HG03280 (cell line): ENCODE results near the gene MYOF.
"Not testable (repeated sequence)": the region's sequence is repeated elsewhere in the genome, so short reads cannot be mapped to it uniquely, and the experiment has no call there.

Experiments used
- ATAC-seq: cut with Tn5 transposase; IDR thresholded peaks from one replicate; pipeline ENCODE4 v1.9.1; 2021; ENCODE audit warnings: mild to moderate bottlenecking, moderate library complexity; ENCODE audit not compliant: unreplicated experiment

Gene MYOF

DNA sequence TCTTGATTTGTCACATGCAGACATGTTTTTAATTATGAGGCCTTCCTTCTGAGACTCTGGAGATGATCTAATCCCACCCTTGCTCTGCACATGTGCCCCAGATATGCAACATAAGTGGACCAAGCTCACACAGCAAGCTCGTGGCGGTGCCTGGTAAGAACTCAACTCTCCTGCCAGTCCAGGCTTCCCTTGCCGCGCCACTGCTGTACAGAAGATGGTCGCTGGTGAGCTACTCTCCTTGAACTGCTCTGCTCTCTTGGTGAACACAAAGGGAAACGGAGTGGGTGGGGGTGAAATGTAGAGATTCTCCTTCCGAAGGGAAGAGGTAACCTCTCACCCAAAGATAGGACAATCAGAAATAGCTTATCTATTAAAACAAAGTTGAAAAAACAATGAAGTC lies 25.7 kb downstream of the MYOF start:
- no peak for ATAC-seq

- ATAC-seq: no peak
Observed at GRCh38 chr10:93454736-93455135, 27.4 kb downstream of the MYOF start.

GRCh38 chr10:93454146-93454545 lies 28.0 kb downstream of the MYOF start:
- no peak for ATAC-seq

GRCh38 chr10:93452143-93452542 lies 30.0 kb downstream of the MYOF start:
- ATAC-seq: no peak

GRCh38 chr10:93451244-93451947 lies 30.7 kb downstream of the MYOF start:
- no peak for ATAC-seq

DNA sequence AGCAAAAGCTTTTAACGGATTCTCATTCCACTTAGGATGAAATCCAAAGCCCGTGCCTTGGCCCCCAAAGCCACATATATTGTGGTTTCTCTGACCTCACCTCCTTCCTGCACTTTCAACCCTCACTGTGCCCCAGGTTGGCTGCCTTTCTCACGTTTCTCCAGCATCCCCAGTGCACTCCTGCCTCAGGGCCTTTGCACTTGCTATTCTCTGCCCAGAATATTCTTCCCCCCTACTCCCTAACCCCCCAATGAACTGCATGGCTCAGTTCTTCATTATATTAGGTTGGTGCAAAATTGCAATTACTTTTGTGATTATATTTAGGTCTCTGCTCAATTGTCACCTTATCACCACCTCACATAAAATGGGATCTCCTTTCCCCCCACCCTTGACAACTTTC lies 34.2 kb downstream of the MYOF start:
- ATAC-seq: no peak

DNA sequence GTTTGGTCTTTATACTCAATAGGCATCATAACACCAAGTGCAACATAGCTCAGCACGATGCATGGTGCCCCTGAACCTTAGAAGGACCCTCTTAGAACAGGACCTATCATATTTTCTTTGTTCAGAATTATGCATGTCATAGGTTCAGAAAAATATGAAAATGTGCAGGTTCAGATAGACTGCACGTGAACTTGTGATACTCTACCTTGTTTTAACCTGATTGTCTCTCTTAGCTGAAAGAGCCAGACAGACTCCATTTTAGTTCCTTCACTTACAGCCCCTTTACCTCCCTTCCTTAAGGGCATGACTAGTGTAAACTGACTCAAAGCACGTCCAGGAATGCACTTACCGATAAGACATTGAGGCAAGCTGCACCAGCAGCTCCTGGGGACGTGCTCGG lies 35.1 kb downstream of the MYOF start:
- no peak for ATAC-seq

GRCh38 chr10:93445978-93446720 lies 36.0 kb downstream of the MYOF start:
- no peak for ATAC-seq

GRCh38 chr10:93445097-93445960 lies 36.8 kb downstream of the MYOF start:
- ATAC-seq: no peak

- no peak for ATAC-seq
Observed at GRCh38 chr10:93443481-93443880, 38.7 kb downstream of the MYOF start.

DNA sequence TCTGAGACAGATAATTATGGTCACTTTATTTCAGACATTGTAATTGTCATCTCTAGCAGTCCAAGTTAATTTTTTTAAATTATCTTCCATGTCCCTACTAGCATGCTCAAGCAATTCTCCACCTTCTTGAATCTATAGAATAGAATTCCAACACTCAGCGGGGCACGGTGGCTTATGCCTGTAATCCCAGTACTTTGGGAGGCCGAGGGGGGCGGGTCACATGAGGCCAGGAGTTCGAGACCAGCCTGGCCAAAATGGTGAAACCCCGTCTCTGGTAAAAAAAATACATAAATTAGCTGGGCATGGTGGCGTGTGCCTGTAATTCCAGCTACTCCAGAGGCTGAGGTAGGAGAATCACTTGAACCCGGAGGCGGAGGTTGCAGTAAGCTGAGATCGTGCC lies 39.4 kb downstream of the MYOF start:
- not testable (repeated sequence) for ATAC-seq

- no peak for ATAC-seq
Observed at GRCh38 chr10:93440591-93441091, 41.5 kb downstream of the MYOF start.

DNA sequence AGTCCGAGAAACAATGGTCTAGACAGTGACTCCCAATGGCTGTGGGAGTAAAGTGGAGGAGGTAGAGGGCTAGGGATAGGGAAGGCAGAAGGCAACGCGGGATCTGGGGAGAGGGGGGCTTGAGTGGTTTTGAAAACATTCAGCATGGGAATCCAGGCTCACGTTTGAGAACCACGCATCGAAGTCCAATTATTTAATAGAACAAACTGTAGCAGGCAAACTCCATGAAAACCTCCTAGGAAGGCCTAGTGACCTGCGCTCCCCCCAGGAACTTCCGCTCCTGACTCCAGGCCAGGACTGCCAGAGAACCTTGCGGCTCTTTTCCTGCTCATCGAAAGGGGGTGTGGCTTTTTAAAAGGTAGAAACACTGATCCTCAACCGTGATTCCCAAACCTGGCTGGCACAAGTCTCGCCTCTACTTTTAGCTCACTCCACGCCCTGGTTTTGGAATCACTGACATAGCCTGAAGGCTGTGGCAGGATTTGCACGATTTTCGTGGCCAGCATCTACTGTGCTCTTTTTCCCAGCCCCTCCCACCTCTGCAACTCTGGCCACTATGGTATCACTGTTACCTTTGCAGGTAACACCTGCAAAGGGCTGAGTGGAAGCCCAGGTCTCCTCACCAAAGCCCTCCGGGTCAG lies 43.4 kb downstream of the MYOF start:
- no peak for ATAC-seq

DNA sequence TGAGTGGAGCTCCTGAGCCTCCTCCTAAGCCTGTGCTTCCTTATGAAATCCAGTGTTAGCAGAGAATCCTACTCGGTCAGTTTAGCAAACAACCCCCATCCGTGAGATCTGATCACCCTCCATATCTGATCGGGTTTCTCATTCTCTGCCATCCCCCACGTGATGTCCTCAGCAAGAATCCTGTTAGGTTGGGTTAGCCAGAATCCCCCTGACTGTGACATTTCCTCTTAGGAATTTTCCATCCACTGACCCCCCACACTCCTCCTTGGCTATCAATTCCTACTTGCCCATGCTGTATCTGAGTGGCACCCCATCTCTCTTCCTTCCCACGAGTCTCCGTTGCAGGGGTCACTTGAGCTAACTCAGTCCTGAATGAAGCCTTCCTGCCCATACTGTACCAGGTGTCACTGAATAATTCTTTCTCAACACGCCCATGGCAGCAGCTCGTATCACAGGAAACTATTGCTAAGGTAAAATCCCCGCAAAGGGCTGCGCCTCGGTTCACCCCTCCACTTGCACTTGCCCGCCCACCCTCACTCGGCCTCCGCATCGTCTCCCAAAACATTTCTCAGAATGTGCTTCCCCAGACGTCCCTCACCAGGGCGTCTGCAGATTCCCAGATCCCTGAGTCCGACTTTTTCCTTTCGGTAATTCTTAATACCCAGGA lies 44.1 kb downstream of the MYOF start:
- no peak for ATAC-seq

GRCh38 chr10:93437086-93437945 lies 44.8 kb downstream of the MYOF start:
- no peak for ATAC-seq

DNA sequence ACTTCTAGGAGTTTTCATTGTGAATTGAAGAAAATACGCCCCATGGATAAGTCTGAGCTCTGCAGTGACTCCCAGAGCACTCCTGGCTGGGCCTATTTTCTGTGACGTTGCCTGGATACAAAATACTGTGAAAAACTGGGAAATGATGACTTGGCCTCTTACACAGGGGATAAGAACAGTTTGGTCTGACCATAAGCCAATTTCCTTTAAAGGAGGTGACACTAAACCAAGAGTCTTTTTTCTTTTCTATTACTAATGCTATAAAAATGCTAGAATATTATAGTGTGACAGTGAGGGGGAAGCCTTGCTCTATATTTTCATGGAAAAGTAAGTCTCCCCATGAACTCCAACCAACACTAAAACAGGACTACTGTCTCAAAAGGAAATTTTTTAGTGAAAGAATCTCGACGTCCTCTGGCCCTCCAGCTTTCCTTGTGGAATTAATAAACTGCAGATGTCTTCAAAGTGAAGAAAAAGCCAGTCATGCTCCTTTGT lies 45.5 kb downstream of the MYOF start:
- ATAC-seq: no peak

DNA sequence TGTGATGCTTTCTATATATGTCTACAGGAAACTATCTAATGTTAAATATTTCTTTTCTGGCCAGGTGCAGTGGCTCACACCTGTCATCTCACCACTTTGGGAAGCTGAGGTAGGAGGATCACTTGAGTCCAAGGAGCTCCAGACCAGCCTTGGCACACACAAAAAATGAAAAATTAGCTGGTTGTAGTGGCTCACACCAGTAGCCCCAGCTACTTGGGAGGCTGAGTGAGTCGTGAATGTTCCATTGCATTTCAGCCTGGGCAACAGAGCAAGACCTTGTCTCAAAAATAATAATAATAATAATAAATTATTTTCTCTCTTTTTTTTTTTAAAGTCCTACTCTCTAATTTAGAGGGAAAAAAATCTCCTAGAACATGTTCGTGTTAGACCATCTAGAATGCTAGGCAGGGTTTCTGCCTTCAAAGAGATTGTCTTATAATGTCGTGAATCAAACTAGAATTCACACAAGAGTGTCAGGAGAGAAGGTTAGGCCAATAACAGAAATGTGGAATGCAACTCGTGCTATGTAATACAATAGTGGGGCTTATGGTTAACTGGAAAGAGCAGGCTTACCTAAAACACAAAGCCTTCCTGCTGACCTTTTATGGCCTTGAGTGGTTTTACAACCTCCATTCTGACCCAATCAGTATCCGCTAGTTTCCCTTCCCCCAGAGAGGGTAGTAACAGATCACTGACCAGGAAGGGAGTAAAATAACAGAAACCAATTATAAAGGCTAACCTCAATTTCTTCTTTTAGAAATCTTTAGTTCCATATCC lies 46.3 kb downstream of the MYOF start:
- ATAC-seq: no peak

- no peak for ATAC-seq
Observed at GRCh38 chr10:93434991-93435491, 47.1 kb downstream of the MYOF start.
